Heart left ventricle (tissue), 16 donors: ENCODE data around the gene ESPNL. TPM values are rescaled to one million over a fixed set of nuclear protein-coding genes. Genes with fewer than 3 reads are reported as not detected.
"Not testable (repeated sequence)": the region's sequence is repeated elsewhere in the genome, so short reads cannot be mapped to it uniquely, and the experiment has no call there.

Experiments
- ATAC-seq, 4 donors: fragments of 200-7000 bp; cut with Tn5 transposase; one replicate each; pipeline ENCODE4 v1.9.1; 2020 to 2022; ENCODE audit warnings: moderate library complexity in 4 of 4, mild to moderate bottlenecking in 3 of 4, moderate number of reproducible peaks in 1 of 4
- DNase-seq, 5 donors: peaks; one replicate each; pipeline ENCODE4 v3.0.0-alpha.2; 2020
- H3K27ac ChIP-seq, 12 donors: fragments of 200-600 bp; sonication (generic) in 4 of 12; one replicate each; pipeline versions ENCODE4 v1.5.0 to v1.8.0; 2016 to 2022; ENCODE audit warnings: mild to moderate bottlenecking in 2 of 12
- H3K27me3 ChIP-seq, 9 donors: fragments of 200-600 bp; sonication (generic) in 2 of 9; one replicate each; pipeline versions ENCODE4 v1.5.1 to v1.8.0; 2016 to 2022; ENCODE audit warnings: mild to moderate bottlenecking in 3 of 9
- H3K36me3 ChIP-seq, 9 donors: fragments of 200-600 bp; sonication (generic) in 2 of 9; one replicate each; pipeline versions ENCODE4 v1.5.0 to v1.8.0; 2018 to 2022; ENCODE audit warnings: mild to moderate bottlenecking in 2 of 9
- H3K4me1 ChIP-seq, 12 donors: fragments of 200-600 bp; sonication (generic) in 4 of 12; one replicate each; pipeline versions ENCODE4 v1.5.0 to v1.8.0; 2016 to 2022; ENCODE audit warnings: mild to moderate bottlenecking in 3 of 12
- H3K4me3 ChIP-seq, 12 donors: fragments of 200-600 bp; sonication (generic) in 4 of 12; one replicate each; pipeline versions ENCODE4 v1.5.0 to v1.8.0; 2017 to 2022; ENCODE audit warnings: mild to moderate bottlenecking in 9 of 12, moderate library complexity in 4 of 12
- H3K9me3 ChIP-seq, 12 donors: fragments of 200-600 bp; sonication (generic) in 4 of 12; one replicate each; pipeline versions ENCODE4 v1.5.0 to v1.8.0; 2016 to 2022; ENCODE audit warnings: mild to moderate bottlenecking in 1 of 12
- CTCF ChIP-seq, 12 donors: fragments of 200-600 bp; sonication (generic) in 4 of 12; IDR thresholded peaks; one replicate each; pipeline versions ENCODE4 v1.5.0 to v1.8.0; 2018 to 2022; ENCODE audit warnings: antibody characterized with exemption in 12 of 12, mild to moderate bottlenecking in 5 of 12
- POLR2A ChIP-seq, 2 donors: fragments of 450-650 bp; IDR thresholded peaks; one replicate each; pipeline ENCODE4 v1.6.1; 2017; ENCODE audit warnings: antibody characterized with exemption in 2 of 2, mild to moderate bottlenecking in 2 of 2, moderate library complexity in 2 of 2
- WGBS, 4 donors: extraction: QIAGEN DNeasy Blood & Tissue Kit in 2 of 4; methylation state at CpG; one replicate each; pipeline versions ENCODE4 v1.1.5 to v1.1.7; 2013 to 2018; 5-methylcytosine and 5-hydroxymethylcytosine counted together
- intact Hi-C, 10 donors: fragments of 100-400 bp; cut with DNase I; formaldehyde crosslinking; loops; one replicate each; pipeline versions ENCODE4 v1.11.1 to v1.14.2; 2022
- polyA plus RNA-seq, 2 donors: library from polyadenylated mRNA; stranded (reverse); fragments of 200-250 nt; gene quantifications; one replicate each; pipeline ENCODE4 v1.2.3, GENCODE V29; 2013
- total RNA-seq, 9 donors: library from RNA; depleted of rRNA in 2 of 9; stranded (reverse); fragments of >200 nt in 2 of 9; fragmentation: NEBNext Ultra II Directional in 3 of 9; extraction: Animal tissue kit (Norgen Biotek cat#: 25700) in 3 of 9; gene quantifications; one replicate each; pipeline versions ENCODE4 v1.1.0 to v1.2.4, GENCODE V29; 2016 to 2023
- donor health status: ischemic (EF 13 %, LVEDD 7.1; RV severe dilation, severe dysfunction).
- donor health status: healthy with polysubstance abuse.
- donor health status: DM: no; HTN: yes; CAD: no.
- donor health status: DM: no; HTN: no; CAD: no.
- donor health status: ischemic (EF 25% LVEDD 6.9; RV normal size, moderate dysfunction).
- donor health status: ischemic (EF 25% LVEDD 5.7; RV mildly dilated, moderate dysfunction).
- donor health status: healthy.
- donor health status: DM: yes; HTN: yes; CAD: no.
- donor health status: ischemic (EF 35%, LVEDD 5.7; RV mildly dilated, moderate dysfunction).
- donor health status: nonischemic (EF 11% LVEDD 7.7; RV severe dilation, severe dysfunction).
- donor health status: DM: yes; HTN: yes; CAD: no.
- donor health status: PGD.
- donor health status: ischemic (EF 29% LVEDD 5.4; RV normal size, mild dysfunction).
- donor health status: nonischemic (EF 23%, LVEDD 6.1; RV moderate dilation, normal function).

Gene ESPNL
- total and polyA plus RNA-seq, 11 donors = 0.05 to 1.2 (median 0.27) TPM; not detected in 2

- Histone ChIP-seq H3K9me3 (no peaks in the 10 kb centered on the region), H3K36me3 (peaks cover 0 to 69% (median 64%) of the 10 kb centered on the region in 9 donors), H3K4me1 (peaks cover 0 to 22% (median 7%) of the 10 kb centered on the region in 12 donors), H3K27me3 (peaks cover 0 to 6% (median 2%) of the 10 kb centered on the region in 9 donors), H3K27ac (peak overlapping the region in 5 of 12 donors; percentile 2 to 75 (median 41)), H3K4me3 (no peak overlapping the region)
- intact Hi-C loops = loop anchor here in 3 of 10 donors (10.0 kb wide), 1 partner anchor 96 kb away; no protein-coding TSS in a partner anchor
- WGBS, 4 donors = 45 to 74% (median 59%) methylated on average over 6 of the region's 6 CpGs
- peak in 2 of 5 donors; percentile 11 to 64 for DNase-seq
- ATAC-seq = peak in 1 of 4 donors; percentile 42
- TF ChIP-seq POLR2A (IDR thresholded peaks at IDR 0.05) = no peak
- no peak for TF ChIP-seq CTCF (IDR thresholded peaks at IDR 0.05)
Measured at GRCh38 chr2:238169048-238169707, 69.0 kb downstream of the ESPNL start.

GRCh38 chr2:238169708-238170251 lies 69.6 kb downstream of the ESPNL start:
- WGBS, 4 donors = 68 to 73% (median 70%) methylated on average over 5 of the region's 5 CpGs
- Histone ChIP-seq H3K27ac (peak overlapping the region in 3 of 12 donors; percentile 53 to 75 (median 59)), H3K27me3 (peaks cover 0 to 1% (median 0%) of the 10 kb centered on the region in 9 donors), H3K4me3 (no peak overlapping the region), H3K36me3 (peaks cover 0 to 75% (median 70%) of the 10 kb centered on the region in 9 donors), H3K4me1 (peaks cover 0 to 22% (median 7%) of the 10 kb centered on the region in 12 donors), H3K9me3 (no peaks in the 10 kb centered on the region)
- peak in 1 of 5 donors; percentile 54 for DNase-seq
- TF ChIP-seq POLR2A (IDR thresholded peaks at IDR 0.05) = no peak
- no peak for TF ChIP-seq CTCF (IDR thresholded peaks at IDR 0.05)
- ATAC-seq = peak in 2 of 4 donors; percentile 40 to 82
- intact Hi-C loops = loop anchor here in 3 of 10 donors (10.0 kb wide), 1 partner anchor 95 kb away; no protein-coding TSS in a partner anchor

GRCh38 chr2:238170386-238171071 lies 70.4 kb downstream of the ESPNL start:
- ATAC-seq (no peak), DNase-seq (peak in 1 of 5 donors; percentile 27)
- H3K9me3 ChIP-seq = no peaks in the 10 kb centered on the region
- H3K4me3 ChIP-seq = no peak overlapping the region
- no peak for TF ChIP-seq POLR2A (IDR thresholded peaks at IDR 0.05)
- TF ChIP-seq CTCF (IDR thresholded peaks at IDR 0.05) = no peak
- intact Hi-C loops = no loop called here
- peaks cover 0 to 22% (median 7%) of the 10 kb centered on the region in 12 donors for H3K4me1 ChIP-seq
- 87 to 92% (median 90%) methylated on average over 21 of the region's 21 CpGs for WGBS, 4 donors
- no peaks in the 10 kb centered on the region for H3K27me3 ChIP-seq
- peak overlapping the region in 3 of 12 donors; percentile 53 to 75 (median 59) for H3K27ac ChIP-seq
- peaks cover 0 to 82% (median 77%) of the 10 kb centered on the region in 9 donors for H3K36me3 ChIP-seq

GRCh38 chr2:238171072-238171431 lies 70.9 kb downstream of the ESPNL start:
- H3K9me3 ChIP-seq, H3K27me3 ChIP-seq, intact Hi-C loops, H3K4me3 ChIP-seq, ATAC-seq, DNase-seq: not testable (repeated sequence)
- Histone ChIP-seq H3K36me3 (peaks cover 0 to 86% (median 82%) of the 10 kb centered on the region in 9 donors), H3K27ac (peak overlapping the region in 2 of 12 donors; percentile 59 to 75), H3K4me1 (peaks cover 0 to 22% (median 7%) of the 10 kb centered on the region in 12 donors)
- WGBS, 4 donors = 90 to 96% (median 93%) methylated on average over 5 of the region's 5 CpGs
